Gastrocnemius medialis (tissue), 4 donors: ENCODE measurements around the gene SEMA3D.

ENCODE experiments used
- CTCF ChIP-seq, 5 experiments: fragments of 450-650 bp in 3 of 5; fragments of 200-600 bp in 2 of 5; sonication (generic) in 2 of 5; IDR thresholded peaks in 4 of 5; conservative IDR thresholded peaks in 1 of 5; 1 replicate in 4 of 5; 2 replicates in 1 of 5; pipeline ENCODE4 v1.5.1; 2016 to 2019; ENCODE audit warnings: antibody characterized with exemption in 5 of 5, mild to moderate bottlenecking in 3 of 5, moderate library complexity in 3 of 5
- POLR2A ChIP-seq, 2 donors: fragments of 450-650 bp; IDR thresholded peaks; one replicate each; pipeline ENCODE4 v1.6.1; 2017; ENCODE audit warnings: antibody characterized with exemption in 2 of 2, mild to moderate bottlenecking in 2 of 2, moderate library complexity in 2 of 2

- TF ChIP-seq CTCF (IDR thresholded peaks at IDR 0.05 in 4 of 5, conservative IDR thresholded peaks at IDR 0.05 in 1 of 5) (no peak), POLR2A (IDR thresholded peaks at IDR 0.05) (no peak)
Measured at GRCh38 chr7:85178531-85179298, 8.1 kb downstream of the SEMA3D start.
